ENCODE measurements around the gene ZCCHC17. TPM values are rescaled to one million over a fixed set of nuclear protein-coding genes. Genes with fewer than 3 reads are reported as not detected.

The ZCCHC17 gene
- total and polyA plus RNA-seq, 2 donors (not counting 3 experiments of a cell fraction or from before 2014, with no cell fraction given), result 32.0 to 41.4 TPM

DNA sequence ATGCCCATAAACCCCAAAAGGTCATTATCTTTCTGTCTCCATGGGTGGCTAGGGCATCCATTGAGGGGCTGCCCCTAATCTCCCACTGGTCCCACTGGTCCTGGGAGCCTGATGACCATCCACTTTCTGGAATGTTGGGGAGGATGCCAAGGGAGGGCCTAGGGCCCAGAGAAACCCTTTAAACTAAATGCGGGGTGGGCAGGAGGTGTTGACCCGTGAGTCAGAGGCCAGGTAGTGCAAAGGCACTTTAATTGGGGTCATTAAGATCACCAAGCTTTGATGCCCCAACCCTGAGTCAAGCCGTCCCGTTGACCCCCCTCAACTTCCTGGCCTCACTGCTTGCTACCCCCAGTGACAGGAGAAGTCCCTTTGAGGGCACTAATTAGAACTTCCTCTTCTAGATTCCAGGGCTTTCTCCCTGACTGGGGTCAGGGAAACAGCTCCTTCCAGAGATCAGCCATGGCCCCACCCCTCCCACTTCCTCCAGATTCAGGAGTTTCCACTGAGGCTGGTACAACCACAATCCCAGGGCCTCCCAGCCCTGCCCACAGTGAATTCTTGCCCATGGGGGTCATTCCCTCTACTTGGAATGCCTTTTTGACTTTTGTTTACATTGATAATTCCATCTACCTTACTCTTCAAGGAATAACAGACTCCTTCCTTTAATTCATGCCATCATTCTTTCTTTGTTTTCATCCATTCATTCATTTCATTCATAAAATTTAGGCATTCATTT is 100.7 kb downstream of the ZCCHC17 start:
- H3K4me2 ChIP-seq (ENCODE audit: insufficient read depth, low read length), result no peak overlapping the region
- ChIA-PET CTCF (interaction anchor here (0.7 to 13.9 kb wide), 3 partner anchors 13 to 151 kb away, joined by 3 to 236 read pairs (median 36); partner anchors contain the start of gene SERINC2), POLR2A (no interaction called here)
- no peak overlapping the region for H3K27ac ChIP-seq (ENCODE audit: insufficient read depth, low read depth, low read length)
- H3K4me1 ChIP-seq (ENCODE audit: control insufficient read depth, extremely low read depth, insufficient read depth, low read length), result peaks cover 5% of the 10 kb centered on the region
- dilution Hi-C loops (cut with MboI; ENCODE audit: extremely low pct_ligation_motif_present, low sequenced_read_pairs), result no loop called here
- H3K4me3 ChIP-seq (replicated peaks in 1 of 3; ENCODE audit: insufficient read depth in 1 of 3, low read depth in 1 of 3, low read length in 3 of 3), result no peak overlapping the region
- no peaks in the 10 kb centered on the region for H3K9me3 ChIP-seq (replicated peaks; ENCODE audit: control insufficient read depth, insufficient read depth, low read length)
- H3K79me2 ChIP-seq (ENCODE audit: control insufficient read depth, insufficient read depth, low read length), result no peaks in the 10 kb centered on the region
- no TSS peak for BruUV-seq (replicated peaks)
- H3K27me3 ChIP-seq (ENCODE audit: control insufficient read depth in 2 of 2, insufficient read depth in 2 of 2, low read length in 2 of 2), result no peaks in the 10 kb centered on the region
- FAIRE-seq (no peak), DNase-seq (ENCODE audit: low read depth, low spot score) (no peak)
- H3K36me3 ChIP-seq (ENCODE audit: control insufficient read depth in 2 of 2, extremely low read depth in 1 of 2, insufficient read depth in 2 of 2, low read length in 2 of 2), result no peaks in the 10 kb centered on the region
- H4K20me1 ChIP-seq (replicated peaks; ENCODE audit: control insufficient read depth, extremely low read depth, insufficient read depth, low read length), result no peaks in the 10 kb centered on the region
- TF ChIP-seq POLR2A (IDR thresholded peaks at IDR 0.05; ENCODE audit: low read depth, low read length) (no peak), FOS (IDR thresholded peaks at IDR 0.05; ENCODE audit: borderline replicate concordance, insufficient read depth, low read length) (no peak), MAX (IDR thresholded peaks at IDR 0.05; ENCODE audit: insufficient read depth, insufficient read length) (no peak), JUN (IDR thresholded peaks at IDR 0.05; ENCODE audit: borderline replicate concordance, insufficient read depth, insufficient read length, low read depth) (no peak), POLR2AphosphoS5 (IDR thresholded peaks at IDR 0.05; ENCODE audit: insufficient read depth, low read depth, low read length) (no peak), MYC (IDR thresholded peaks at IDR 0.05; ENCODE audit: low read depth, low read length) (no peak), GATA2 (IDR thresholded peaks at IDR 0.05; ENCODE audit: insufficient read depth, insufficient read length, low read depth, low read length) (no peak)
- H3K9me1 ChIP-seq (replicated peaks; ENCODE audit: control insufficient read depth, extremely low read depth, insufficient read depth, low read length), result no peaks in the 10 kb centered on the region
- no peak overlapping the region for H2AFZ ChIP-seq (ENCODE audit: low read depth, low read length)
- intact Hi-C loops (cut with micrococcal nuclease), result loop anchor here (10.0 kb wide), 3 partner anchors 213 to 387 kb away; partner anchors contain the start of gene HCRTR1
- no peak overlapping the region for H3K9ac ChIP-seq (replicated peaks; ENCODE audit: extremely low read depth, insufficient read depth, low read length)

All from endothelial cell of umbilical vein (primary cell).